Measurements from ENCODE around the gene ARL4D. TPM values are rescaled to one million over a fixed set of nuclear protein-coding genes. Genes with fewer than 3 reads are reported as not detected.

The ARL4D gene
- total RNA-seq, 1 experiment from 2014 or later, result 11.5 TPM

GRCh38 chr17:43367737-43368242 is 31.0 kb upstream of the ARL4D start (continued):
- TF ChIP-seq RAD21 (IDR thresholded peaks at IDR 0.05; ENCODE audit: low read depth) (no peak; the same call in 1 of the 2 replicates), POLR2AphosphoS5 (IDR thresholded peaks at IDR 0.05; ENCODE audit: low read depth, low read length) (peak; percentile 100), ZNF274 (IDR thresholded peaks at IDR 0.05; ENCODE audit: low read depth, low read length) (no peak)

DNA sequence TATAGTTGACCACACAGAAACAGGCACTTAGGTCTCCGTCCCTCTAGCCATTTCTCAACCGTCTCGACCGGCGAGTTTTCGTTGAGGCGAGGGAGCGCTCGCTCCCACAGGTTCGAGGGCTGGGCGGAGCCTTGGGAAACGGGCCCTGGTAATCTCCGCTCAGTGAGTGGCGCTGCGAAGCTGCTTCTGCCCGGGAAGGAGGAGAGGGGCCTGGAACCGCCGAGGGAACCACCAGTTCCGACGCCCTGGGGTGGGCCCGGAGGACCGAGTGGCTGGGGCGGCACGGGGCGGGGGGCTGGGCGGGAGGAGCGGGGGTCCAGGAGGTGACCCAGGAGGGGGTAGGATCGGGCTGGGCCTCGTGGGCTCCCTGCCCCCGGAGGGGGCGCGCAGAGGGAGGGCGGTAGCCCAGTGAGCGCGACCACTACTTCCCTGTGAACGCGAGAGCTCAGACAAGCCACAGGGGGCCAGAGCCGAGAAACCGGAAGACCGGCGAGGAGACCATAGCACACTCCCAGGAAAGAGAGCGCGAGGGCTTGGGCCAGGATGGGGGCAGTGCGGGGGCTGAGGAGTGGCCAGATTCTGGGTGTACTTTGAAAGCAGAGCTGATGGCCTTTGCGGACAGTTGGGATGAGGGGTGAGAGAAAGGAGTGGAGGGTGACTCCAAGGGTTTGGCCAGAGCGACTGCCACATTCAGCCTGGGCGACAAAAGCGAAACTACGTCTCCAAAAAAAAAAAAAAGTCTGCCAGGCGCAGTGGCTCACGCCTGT is 29.9 kb upstream of the ARL4D start:
- no TSS peak for BruUV-seq (replicated peaks)
- peak overlapping the region; percentile 16 for H2AFZ ChIP-seq (ENCODE audit: low read depth, low read length, poor library complexity, severe bottlenecking)

More for the DNA sequence above, 29.9 kb upstream of the ARL4D start:
- Histone ChIP-seq H4K20me1 (ENCODE audit: insufficient read depth) (no peaks in the 10 kb centered on the region), H3K4me2 (ENCODE audit: low read length) (peak overlapping the region; percentile 79), H3K4me1 (ENCODE audit: control insufficient read depth in 1 of 2, insufficient read depth in 2 of 2, low read length in 2 of 2) (peaks cover 20 to 37% of the 10 kb centered on the region in 2 experiments), H3K9ac (ENCODE audit: low read length) (peak overlapping the region; percentile 81), H3K27ac (ENCODE audit: low read depth, low read length) (peak overlapping the region; percentile 95), H3K27me3 (ENCODE audit: insufficient read depth, low read length) (no peaks in the 10 kb centered on the region), H3K36me3 (ENCODE audit: control insufficient read depth in 1 of 2, insufficient read depth in 2 of 2, low read length in 2 of 2) (no peaks in the 10 kb centered on the region), H3K9me2 (ENCODE audit: insufficient read depth) (no peaks in the 10 kb centered on the region), H3K4me3 (replicated peaks in 1 of 2; ENCODE audit: low read depth in 1 of 2, low read length in 2 of 2) (peak overlapping the region; percentile 48 to 58), H3K9me3 (ENCODE audit: control insufficient read depth in 1 of 2, insufficient read depth in 1 of 2, low read depth in 1 of 2, low read length in 2 of 2) (no peaks in the 10 kb centered on the region; a peak in 1 of 4 replicates), H3K79me2 (ENCODE audit: insufficient read depth, low read length) (no peaks in the 10 kb centered on the region)
- intact Hi-C loops (cut with micrococcal nuclease), result no loop called here
- peak; percentile 50 for DNase-seq (ENCODE audit: low read depth, low spot score)
- ChIA-PET RAD21 (ENCODE audit: low non-redundant PET in 1 of 2, low total read pairs in 2 of 2, uncharacterized antibody in 2 of 2, unreplicated experiment in 2 of 2) (interaction anchor here in 1 of 2 experiments (0.7 to 2.3 kb wide), 2 partner anchors 19 to 675 kb away, joined by 4 to 5 read pairs; no protein-coding TSS in a partner anchor), POLR2A (interaction anchor here (0.7 to 4.4 kb wide), 24 partner anchors 10 to 575 kb away, joined by 3 to 152 read pairs (median 8); partner anchors contain the start of genes ARL4D, DHX8, NBR1 and RPL27), CTCF (interaction anchor here (0.7 to 2.4 kb wide), 4 partner anchors 19 to 115 kb away, joined by 3 to 21 read pairs (median 7); partner anchors contain the start of gene DHX8)
- peak; percentile 74 for ATAC-seq
- TF ChIP-seq RAD21 (IDR thresholded peaks at IDR 0.05; ENCODE audit: low read depth), result no peak
- peak; percentile 47; the same call in 1 of the 2 replicates for TF ChIP-seq MAX (IDR thresholded peaks at IDR 0.05)
- no peak for TF ChIP-seq EZH2phosphoT487 (IDR thresholded peaks at IDR 0.05; ENCODE audit: borderline replicate concordance)
- TF ChIP-seq ZFX (IDR thresholded peaks at IDR 0.05), result peak; percentile 56
- TF ChIP-seq CEBPB (IDR thresholded peaks at IDR 0.05; ENCODE audit: low read depth), result no peak
- peak; percentile 41; the same call in 1 of the 2 replicates for TF ChIP-seq ELF1 (IDR thresholded peaks at IDR 0.05; ENCODE audit: borderline replicate concordance, low read depth)
- TF ChIP-seq EGR1 (IDR thresholded peaks at IDR 0.05; ENCODE audit: low read depth), result 0 out of 2 replicates have a peak, but pooled peaks have one; percentile 48
- no peak for TF ChIP-seq ZNF274 (IDR thresholded peaks at IDR 0.05; ENCODE audit: low read depth, low read length)
- TF ChIP-seq TCF7L2 (IDR thresholded peaks at IDR 0.05; ENCODE audit: borderline replicate concordance, extremely low read depth, insufficient read depth, insufficient read length), result no peak
- TF ChIP-seq SP1 (IDR thresholded peaks at IDR 0.05; ENCODE audit: low read depth), result no peak

Measured in HCT116 (cell line).